ENCODE data around the gene RP2.

RP2 gene

GRCh38 chrX:46920235-46920634 lies 83.4 kb downstream of the RP2 start:
- DNase-seq (ENCODE audit: low read depth): no peak

GRCh38 chrX:46922611-46923010 lies 85.8 kb downstream of the RP2 start:
- DNase-seq (ENCODE audit: low read depth): no peak

GRCh38 chrX:46927718-46928117 lies 90.9 kb downstream of the RP2 start:
- DNase-seq (ENCODE audit: low read depth): no peak

GRCh38 chrX:46929439-46930261 lies 92.8 kb downstream of the RP2 start:
- no peak for DNase-seq (ENCODE audit: low read depth)

All from activated T-cell treated with anti-CD3 and anti-CD28 coated beads for 24 hours (primary cell).